ENCODE measurements around the gene OPA3. TPM values are rescaled to one million over a fixed set of nuclear protein-coding genes. Genes with fewer than 3 reads are reported as not detected.

OPA3 gene
- total and polyA plus RNA-seq, 2 experiments from 2014 or later, result 11.5 to 14.5 TPM

GRCh38 chr19:45539459-45539858, 45.1 kb downstream of the OPA3 start (continued):
- no peak for TF ChIP-seq ZNF462 (CRISPR knock-in tag; IDR thresholded peaks at IDR 0.05)
- no peak for TF ChIP-seq ETS1 (IDR thresholded peaks at IDR 0.05)
- no peak for TF ChIP-seq EZH2phosphoT487 (IDR thresholded peaks at IDR 0.05; ENCODE audit: unreplicated experiment)
- no peak for TF ChIP-seq REST (IDR thresholded peaks at IDR 0.05; ENCODE audit: unreplicated experiment)

All from GM23338 (cell line).